GM19397 (cell line): Measurements from ENCODE around the gene CGREF1.
"Not testable (repeated sequence)": the region's sequence is repeated elsewhere in the genome, so short reads cannot be mapped to it uniquely, and the experiment has no call there.

Source experiments
- ATAC-seq: cut with Tn5 transposase; IDR thresholded peaks from one replicate; pipeline ENCODE4 v1.9.1; 2021; ENCODE audit warnings: mild to moderate bottlenecking, moderate library complexity; ENCODE audit not compliant: unreplicated experiment

The CGREF1 gene

GRCh38 chr2:27088634-27089033, 30.3 kb downstream of the CGREF1 start:
- ATAC-seq = no peak

GRCh38 chr2:27087823-27088410, 31.0 kb downstream of the CGREF1 start:
- no peak for ATAC-seq

GRCh38 chr2:27086724-27087593, 32.0 kb downstream of the CGREF1 start, which contains the start of gene KHK:
Gene KHK (plus strand): TSS chr2:27086772. CDS start chr2:27087260, 488 bp downstream.
- peak; percentile 5 for ATAC-seq

DNA sequence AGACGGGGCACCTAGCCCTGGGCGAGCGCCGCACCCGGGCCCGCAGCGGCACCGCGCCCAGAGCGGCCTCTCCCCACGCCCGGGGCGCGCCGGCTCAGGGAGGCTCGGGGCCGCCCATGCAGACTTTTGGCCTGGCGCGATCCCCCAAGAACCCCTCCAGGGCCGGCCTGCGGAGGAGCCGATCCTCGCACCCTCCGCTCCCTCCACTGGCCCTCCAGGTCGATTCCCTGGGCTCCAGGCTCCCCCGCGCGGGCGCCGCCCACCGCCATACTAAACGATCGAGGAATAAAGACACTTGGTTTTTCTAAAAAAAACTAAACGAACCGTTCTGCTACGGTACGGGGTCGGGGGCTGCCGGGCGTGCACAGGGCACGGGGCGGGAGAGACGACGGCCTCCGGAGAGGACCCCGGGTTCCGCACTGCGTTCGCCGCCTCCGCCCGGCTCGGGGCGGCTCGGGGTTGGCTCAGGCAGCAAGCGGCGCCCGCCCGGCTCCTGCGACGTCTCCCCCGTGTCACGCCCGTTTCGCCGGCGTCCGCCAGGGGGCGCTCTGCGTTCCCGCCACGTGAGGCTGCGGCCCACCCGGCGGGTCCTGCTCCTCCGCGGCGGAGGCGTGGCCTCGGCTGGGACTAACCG, 32.7 kb downstream of the CGREF1 start:
- ATAC-seq = peak; percentile 86

GRCh38 chr2:27085673-27086089, 33.2 kb downstream of the CGREF1 start:
- no peak for ATAC-seq

DNA sequence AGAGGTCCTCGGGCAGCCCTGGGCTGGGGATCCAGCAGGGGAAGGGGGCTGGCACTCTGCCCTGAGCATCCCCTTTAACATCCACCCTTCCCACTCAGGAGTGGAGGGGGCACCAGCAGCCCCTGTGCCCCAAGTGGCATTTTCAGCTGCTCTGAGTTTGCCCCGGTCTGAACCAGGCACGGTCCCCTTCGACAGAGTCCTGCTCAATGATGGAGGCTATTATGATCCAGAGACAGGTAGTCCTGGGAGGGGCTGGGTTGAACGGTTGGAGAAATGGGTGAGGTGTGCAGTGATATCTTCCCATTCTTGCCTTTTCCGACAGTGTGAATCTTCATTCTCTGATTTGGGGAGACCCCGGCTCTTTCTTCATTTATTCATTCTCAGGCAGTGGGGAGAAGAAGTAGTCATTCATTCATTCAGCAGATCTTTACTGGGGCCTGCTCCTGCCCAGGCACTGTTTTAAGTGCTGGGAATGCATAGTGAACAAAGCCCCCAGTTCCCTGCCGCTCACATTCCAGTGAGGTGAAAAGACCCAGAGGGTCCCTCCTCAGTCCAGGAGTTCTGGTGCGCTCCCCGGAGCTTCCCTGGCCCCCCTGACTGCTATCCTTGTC, 33.8 kb downstream of the CGREF1 start:
- no peak for ATAC-seq

GRCh38 chr2:27084297-27085061, 34.4 kb downstream of the CGREF1 start:
- ATAC-seq = no peak

DNA sequence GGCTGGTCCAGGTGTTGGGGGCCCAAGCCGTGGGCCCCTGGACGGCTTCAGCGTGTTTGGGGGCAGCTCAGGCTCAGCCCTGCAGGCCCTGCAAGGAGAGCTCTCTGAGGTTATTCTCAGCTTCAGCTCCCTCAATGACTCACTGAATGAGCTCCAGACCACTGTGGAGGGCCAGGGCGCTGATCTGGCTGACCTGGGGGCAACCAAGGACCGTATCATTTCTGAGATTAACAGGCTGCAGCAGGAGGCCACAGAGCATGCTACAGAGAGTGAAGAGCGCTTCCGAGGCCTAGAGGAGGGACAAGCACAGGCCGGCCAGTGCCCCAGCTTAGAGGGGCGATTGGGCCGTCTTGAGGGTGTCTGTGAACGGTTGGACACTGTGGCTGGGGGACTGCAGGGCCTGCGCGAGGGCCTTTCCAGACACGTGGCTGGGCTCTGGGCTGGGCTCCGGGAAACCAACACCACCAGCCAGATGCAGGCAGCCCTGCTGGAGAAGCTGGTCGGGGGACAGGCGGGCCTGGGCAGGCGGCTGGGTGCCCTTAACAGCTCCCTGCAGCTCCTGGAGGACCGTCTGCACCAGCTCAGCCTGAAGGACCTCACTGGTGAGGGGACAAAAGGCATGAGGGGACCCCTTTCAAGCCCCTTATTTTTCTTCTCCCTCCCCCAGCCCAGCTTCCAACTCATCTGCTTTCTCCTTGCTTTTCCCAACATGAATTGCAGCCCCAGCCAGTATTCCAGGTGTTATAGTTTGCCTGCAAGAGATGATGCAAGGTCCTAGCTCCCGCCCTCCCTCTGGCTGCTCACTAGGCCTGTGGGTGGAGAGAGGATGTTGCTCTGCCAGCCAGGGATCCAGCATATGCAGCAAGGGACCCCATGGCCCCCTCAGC, 35.3 kb downstream of the CGREF1 start:
- ATAC-seq = no peak

GRCh38 chr2:27082773-27083409, 36.0 kb downstream of the CGREF1 start:
- ATAC-seq = no peak

DNA sequence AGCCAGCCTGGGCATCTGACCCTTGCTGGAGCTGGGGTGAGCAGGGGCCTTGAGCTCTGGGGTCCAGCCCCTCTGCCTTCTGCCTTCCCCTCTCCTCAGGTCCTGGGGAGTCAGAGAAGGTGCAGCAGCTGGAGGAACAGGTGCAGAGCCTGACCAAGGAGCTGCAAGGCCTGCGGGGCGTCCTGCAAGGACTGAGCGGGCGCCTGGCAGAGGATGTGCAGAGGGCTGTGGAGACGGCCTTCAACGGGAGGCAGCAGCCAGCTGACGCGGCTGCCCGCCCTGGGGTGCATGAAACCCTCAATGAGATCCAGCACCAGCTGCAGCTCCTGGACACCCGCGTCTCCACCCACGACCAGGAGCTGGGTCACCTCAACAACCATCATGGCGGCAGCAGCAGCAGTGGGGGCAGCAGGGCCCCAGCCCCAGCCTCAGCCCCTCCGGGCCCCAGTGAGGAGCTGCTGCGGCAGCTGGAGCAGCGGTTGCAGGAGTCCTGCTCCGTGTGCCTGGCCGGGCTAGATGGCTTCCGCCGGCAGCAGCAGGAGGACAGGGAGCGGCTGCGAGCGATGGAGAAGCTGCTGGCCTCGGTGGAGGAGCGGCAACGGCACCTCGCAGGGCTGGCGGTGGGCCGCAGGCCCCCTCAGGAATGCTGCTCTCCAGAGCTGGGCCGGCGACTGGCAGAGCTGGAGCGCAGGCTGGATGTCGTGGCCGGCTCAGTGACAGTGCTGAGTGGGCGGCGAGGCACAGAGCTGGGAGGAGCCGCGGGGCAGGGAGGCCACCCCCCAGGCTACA, 36.8 kb downstream of the CGREF1 start:
- no peak for ATAC-seq

DNA sequence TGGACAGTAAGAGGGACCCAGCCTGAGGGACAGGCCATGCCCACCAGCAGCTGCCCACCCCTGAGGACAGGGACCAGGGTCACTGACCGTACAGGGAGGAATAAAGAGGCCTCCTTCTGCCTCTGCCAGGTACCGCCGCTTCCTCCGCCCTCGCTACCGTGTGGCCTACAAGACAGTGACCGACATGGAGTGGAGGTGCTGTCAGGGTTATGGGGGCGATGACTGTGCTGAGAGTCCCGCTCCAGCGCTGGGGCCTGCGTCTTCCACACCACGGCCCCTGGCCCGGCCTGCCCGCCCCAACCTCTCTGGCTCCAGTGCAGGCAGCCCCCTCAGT, 38.4 kb downstream of the CGREF1 start:
- ATAC-seq = no peak

GRCh38 chr2:27080140-27080469, 38.8 kb downstream of the CGREF1 start:
- no peak for ATAC-seq

DNA sequence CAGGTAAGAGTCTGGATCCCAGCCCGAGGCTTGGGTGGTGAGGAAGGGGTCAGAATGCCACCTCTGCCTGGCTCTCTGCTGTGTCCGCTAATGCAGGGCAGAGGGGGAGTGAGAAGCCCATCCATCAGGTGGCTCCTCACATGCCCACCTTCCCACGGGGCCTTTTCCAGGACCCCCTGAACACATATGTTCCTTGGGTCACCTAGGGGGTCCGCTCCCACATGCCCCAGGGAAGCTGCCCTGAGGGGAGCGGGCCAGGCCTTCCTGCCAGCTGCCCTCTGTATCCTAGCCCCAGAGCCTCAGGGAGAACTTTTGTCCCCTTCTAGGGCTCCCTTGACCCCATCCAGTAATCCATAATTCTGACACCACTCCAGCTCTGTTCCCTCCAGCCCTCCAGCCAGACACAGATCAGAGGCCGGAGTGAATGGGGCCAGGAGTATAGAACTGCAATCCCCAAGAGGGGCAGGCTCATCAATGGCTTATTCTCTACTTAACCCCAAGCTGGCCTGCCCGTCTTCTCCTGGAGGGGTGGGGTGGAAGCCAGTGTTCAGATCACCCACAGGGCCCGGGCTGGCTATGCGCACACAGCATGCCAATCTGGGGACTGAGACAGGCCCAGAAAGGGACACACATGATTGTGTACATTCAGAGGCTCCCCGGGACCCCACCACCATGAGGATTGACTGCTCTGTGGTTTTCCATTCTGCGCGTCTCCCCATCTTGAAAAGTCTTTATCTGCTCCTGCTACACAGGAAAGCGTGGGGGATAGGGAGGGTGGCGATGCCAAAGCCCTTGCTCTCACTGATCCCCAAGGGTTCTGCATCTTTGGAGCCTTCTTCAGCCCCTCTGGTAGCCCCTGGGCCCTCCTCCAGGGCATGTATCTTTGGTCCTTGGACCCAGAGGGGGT, 39.4 kb downstream of the CGREF1 start:
- no peak for ATAC-seq

DNA sequence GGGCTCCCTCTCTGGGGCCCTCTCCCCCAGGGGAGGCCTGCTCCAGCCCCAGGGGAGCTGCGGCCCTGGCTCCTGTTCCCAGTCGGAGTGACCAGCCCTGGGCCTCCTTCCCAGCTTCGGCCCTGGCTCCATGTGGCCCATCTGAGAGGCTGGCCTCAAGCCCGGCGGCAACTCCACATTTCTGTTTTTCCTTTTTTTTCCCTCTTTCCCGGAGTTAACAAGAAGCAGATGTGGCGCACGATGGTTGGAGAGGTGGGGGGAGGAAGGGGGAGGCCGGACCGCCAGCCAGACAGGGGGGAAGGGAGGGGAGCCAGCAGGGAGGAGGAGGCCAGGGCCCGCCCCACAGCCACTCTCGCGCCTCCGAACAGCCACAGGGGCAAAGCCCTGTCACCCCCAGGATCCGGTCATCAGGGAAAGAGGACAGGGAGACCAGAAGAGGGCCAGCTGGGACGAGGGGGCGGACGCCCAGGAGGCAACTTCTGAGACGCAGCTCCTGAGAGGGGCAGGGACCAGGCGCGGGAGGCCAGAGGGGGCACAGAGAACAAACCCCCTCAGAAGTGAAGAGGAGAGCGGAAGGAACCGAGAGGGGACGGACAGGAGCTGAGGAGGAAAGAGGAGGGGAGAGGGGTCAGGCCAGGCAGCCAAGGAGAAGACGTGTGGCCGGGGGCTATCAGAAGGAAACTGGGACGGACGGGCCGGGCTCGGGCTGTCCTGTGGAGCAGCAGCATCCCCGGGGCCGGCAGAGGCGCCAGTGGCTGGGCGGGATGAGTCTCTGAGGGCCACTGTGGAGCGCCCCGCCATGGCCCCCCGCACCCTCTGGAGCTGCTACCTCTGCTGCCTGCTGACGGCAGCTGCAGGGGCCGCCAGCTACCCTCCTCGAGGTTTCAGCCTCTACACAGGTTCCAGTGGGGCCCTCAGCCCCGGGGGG, 40.4 kb downstream of the CGREF1 start, which contains the start of gene EMILIN1:
EMILIN1 (plus strand) TSS at position 349 of the 928 bp plus-strand sequence; CDS start at position 800, 451 bp downstream.
- ATAC-seq = no peak

GRCh38 chr2:27077231-27077630, 41.7 kb downstream of the CGREF1 start:
- ATAC-seq = no peak

- ATAC-seq = no peak
Observed at GRCh38 chr2:27076323-27076722, 42.6 kb downstream of the CGREF1 start.

GRCh38 chr2:27075566-27075871, 43.4 kb downstream of the CGREF1 start:
- not testable (repeated sequence) for ATAC-seq
